ENCODE results near the gene CNR2. TPM values are rescaled to one million over a fixed set of nuclear protein-coding genes. Genes with fewer than 3 reads are reported as not detected.

CNR2 gene
- total and polyA plus RNA-seq, 2 experiments from 2014 or later = not detected

- Histone ChIP-seq H3F3A (replicated peaks; ENCODE audit: low read depth) (no peaks in the 10 kb centered on the region), H3K9me2 (ENCODE audit: insufficient read depth) (no peaks in the 10 kb centered on the region), H3K4me1 (ENCODE audit: insufficient read depth) (no peaks in the 10 kb centered on the region), H3K79me2 (replicated peaks; ENCODE audit: insufficient read depth) (no peaks in the 10 kb centered on the region), H3K4me2 (no peak overlapping the region), H3K27me3 (ENCODE audit: insufficient read depth) (no peaks in the 10 kb centered on the region), H3K4me3 (no peak overlapping the region), H3K27ac (ENCODE audit: low read depth) (no peak overlapping the region), H2AFZ (no peak overlapping the region; the same call in 1 of the 2 replicates), H4K20me1 (replicated peaks; ENCODE audit: insufficient read depth) (no peaks in the 10 kb centered on the region), H3K36me3 (ENCODE audit: insufficient read depth) (no peaks in the 10 kb centered on the region)
- H3K27me3 Mint-ChIP-seq (ENCODE audit: insufficient read depth, low read depth, poor library complexity) = no peaks in the 10 kb centered on the region
- DNase-seq (ENCODE audit: low spot score) = no peak
- H3K9me3 Mint-ChIP-seq = no peaks in the 10 kb centered on the region
- no peak overlapping the region for H3K27ac Mint-ChIP-seq
- no peak overlapping the region for H3K4me3 Mint-ChIP-seq
- TF ChIP-seq CTCF (conservative IDR thresholded peaks at IDR 0.05; ENCODE audit: low read depth in 2 of 2) (no peak), ZNF331 (CRISPR knock-in tag; IDR thresholded peaks at IDR 0.05; ENCODE audit: low read depth) (no peak), POLR2AphosphoS5 (IDR thresholded peaks at IDR 0.05; ENCODE audit: low read depth) (no peak)
- H3K4me1 Mint-ChIP-seq = peaks cover 10% of the 10 kb centered on the region
- no peak for ATAC-seq
- H3K36me3 Mint-ChIP-seq (ENCODE audit: low read depth) = no peaks in the 10 kb centered on the region
Observed at GRCh38 chr1:23895082-23895481, 18.1 kb downstream of the CNR2 start.

GRCh38 chr1:23889074-23889473 lies 24.1 kb downstream of the CNR2 start:
- no peaks in the 10 kb centered on the region for H4K20me1 ChIP-seq (replicated peaks; ENCODE audit: insufficient read depth)
- H3F3A ChIP-seq (replicated peaks; ENCODE audit: low read depth) = no peaks in the 10 kb centered on the region
- Mint-ChIP-seq H3K4me1 (no peaks in the 10 kb centered on the region), H3K27me3 (ENCODE audit: insufficient read depth, low read depth, poor library complexity) (no peaks in the 10 kb centered on the region), H3K27ac (no peak overlapping the region), H3K9me3 (no peaks in the 10 kb centered on the region), H3K4me3 (no peak overlapping the region), H3K36me3 (ENCODE audit: low read depth) (no peaks in the 10 kb centered on the region)
- no peaks in the 10 kb centered on the region for H3K27me3 ChIP-seq (ENCODE audit: insufficient read depth)
- H3K9me2 ChIP-seq (ENCODE audit: insufficient read depth) = no peaks in the 10 kb centered on the region
- no peak overlapping the region for H3K27ac ChIP-seq (ENCODE audit: low read depth)
- ATAC-seq (no peak), DNase-seq (ENCODE audit: low spot score) (no peak)
- no peak overlapping the region for H3K4me2 ChIP-seq
- no peaks in the 10 kb centered on the region for H3K4me1 ChIP-seq (ENCODE audit: insufficient read depth)
- no peaks in the 10 kb centered on the region for H3K36me3 ChIP-seq (ENCODE audit: insufficient read depth)
- H3K79me2 ChIP-seq (replicated peaks; ENCODE audit: insufficient read depth) = no peaks in the 10 kb centered on the region
- H3K4me3 ChIP-seq = no peak overlapping the region
- H2AFZ ChIP-seq = no peak overlapping the region
- no peak for TF ChIP-seq JUNB (IDR thresholded peaks at IDR 0.05; ENCODE audit: unreplicated experiment)
- TF ChIP-seq NANOG (IDR thresholded peaks at IDR 0.05; ENCODE audit: borderline replicate concordance) = no peak
- TF ChIP-seq ZNF462 (CRISPR knock-in tag; IDR thresholded peaks at IDR 0.05) = no peak
- TF ChIP-seq CTCF (conservative IDR thresholded peaks at IDR 0.05; ENCODE audit: low read depth in 2 of 2) = no peak
- TF ChIP-seq, protein P1, sequence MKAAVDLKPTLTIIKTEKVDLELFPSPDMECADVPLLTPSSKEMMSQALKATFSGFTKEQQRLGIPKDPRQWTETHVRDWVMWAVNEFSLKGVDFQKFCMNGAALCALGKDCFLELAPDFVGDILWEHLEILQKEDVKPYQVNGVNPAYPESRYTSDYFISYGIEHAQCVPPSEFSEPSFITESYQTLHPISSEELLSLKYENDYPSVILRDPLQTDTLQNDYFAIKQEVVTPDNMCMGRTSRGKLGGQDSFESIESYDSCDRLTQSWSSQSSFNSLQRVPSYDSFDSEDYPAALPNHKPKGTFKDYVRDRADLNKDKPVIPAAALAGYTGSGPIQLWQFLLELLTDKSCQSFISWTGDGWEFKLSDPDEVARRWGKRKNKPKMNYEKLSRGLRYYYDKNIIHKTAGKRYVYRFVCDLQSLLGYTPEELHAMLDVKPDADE (IDR thresholded peaks at IDR 0.05) = no peak
- TF ChIP-seq ZNF114 (CRISPR knock-in tag; IDR thresholded peaks at IDR 0.05) = no peak
- TF ChIP-seq ZNF331 (CRISPR knock-in tag; IDR thresholded peaks at IDR 0.05; ENCODE audit: low read depth) = no peak
- TF ChIP-seq POLR2AphosphoS5 (IDR thresholded peaks at IDR 0.05; ENCODE audit: low read depth) = no peak
- TF ChIP-seq EZH2 (IDR thresholded peaks at IDR 0.05; ENCODE audit: low read depth, unreplicated experiment) = no peak

Measured in GM23338 (cell line).